ENCODE measurements around the gene ARL5A. TPM values are rescaled to one million over a fixed set of nuclear protein-coding genes. Genes with fewer than 3 reads are reported as not detected.
"Not testable (repeated sequence)": the region's sequence is repeated elsewhere in the genome, so short reads cannot be mapped to it uniquely, and the experiment has no call there.

The ARL5A gene
- polyA plus RNA-seq, 1 donor from 2014 or later = 70.7 TPM

- not testable (repeated sequence) for H3K4me1 Mint-ChIP-seq, H3K27ac Mint-ChIP-seq, H3K4me3 Mint-ChIP-seq, H3K36me3 Mint-ChIP-seq, H3K27me3 Mint-ChIP-seq, H3K9me3 Mint-ChIP-seq
These were observed 33.8 kb downstream of the ARL5A start for GRCh38 chr2:151794422-151794821.

GRCh38 chr2:151793123-151793522, 35.1 kb downstream of the ARL5A start:
- peaks cover 5% of the 10 kb centered on the region for H3K36me3 Mint-ChIP-seq
- no peaks in the 10 kb centered on the region for H3K9me3 Mint-ChIP-seq
- no peak overlapping the region for H3K4me3 Mint-ChIP-seq
- peaks cover 6 to 11% (median 6%) of the 10 kb centered on the region in 3 donors for H3K4me1 Mint-ChIP-seq
- no peaks in the 10 kb centered on the region for H3K27me3 Mint-ChIP-seq
- no peak overlapping the region for H3K27ac Mint-ChIP-seq

DNA sequence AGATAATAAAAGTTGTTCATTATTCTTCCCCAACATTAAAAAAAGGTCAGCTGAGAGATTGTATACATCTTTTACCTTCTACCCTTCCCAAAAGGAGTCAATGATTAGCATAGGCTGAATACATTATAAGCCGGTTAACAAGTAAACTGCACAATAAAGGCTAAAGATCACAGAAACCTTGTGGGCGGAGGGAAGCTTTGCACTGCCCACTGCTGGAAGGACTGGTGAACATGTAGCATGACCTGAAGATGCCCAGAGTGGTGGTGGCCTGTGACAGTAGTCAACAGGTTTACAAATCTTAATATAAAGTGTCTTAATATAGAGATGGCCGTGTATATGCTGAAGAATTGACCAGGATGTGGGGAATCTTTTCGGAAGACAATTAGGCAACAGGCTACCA, 35.6 kb downstream of the ARL5A start:
- Mint-ChIP-seq H3K4me1 (peaks cover 6 to 14% (median 9%) of the 10 kb centered on the region in 3 donors), H3K36me3 (peaks cover 5% of the 10 kb centered on the region), H3K27ac (no peak overlapping the region), H3K9me3 (no peaks in the 10 kb centered on the region), H3K27me3 (no peaks in the 10 kb centered on the region), H3K4me3 (no peak overlapping the region)

DNA sequence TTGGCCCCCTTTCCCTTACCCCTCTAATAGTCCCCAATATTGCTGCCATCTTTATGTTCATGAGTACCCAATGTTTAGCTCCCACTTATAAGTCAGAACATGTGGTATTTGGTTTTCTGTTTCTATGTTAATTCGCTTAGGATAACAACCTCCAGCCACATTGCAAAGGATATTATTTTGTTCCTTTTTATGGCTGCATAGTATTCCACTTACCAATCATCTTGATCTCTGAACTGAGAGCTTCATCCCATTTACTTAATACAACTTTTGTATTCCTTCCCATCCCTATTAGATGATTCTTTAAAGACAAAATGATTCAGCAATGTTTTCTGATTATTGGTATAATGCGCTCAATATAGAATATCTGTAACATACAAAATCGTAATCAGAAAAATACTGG, 36.7 kb downstream of the ARL5A start:
- H3K27ac Mint-ChIP-seq = no peak overlapping the region
- peaks cover 5% of the 10 kb centered on the region for H3K36me3 Mint-ChIP-seq
- H3K4me3 Mint-ChIP-seq = no peak overlapping the region
- peaks cover 0 to 12% (median 11%) of the 10 kb centered on the region in 3 donors for H3K4me1 Mint-ChIP-seq
- no peaks in the 10 kb centered on the region for H3K27me3 Mint-ChIP-seq
- no peaks in the 10 kb centered on the region for H3K9me3 Mint-ChIP-seq

- Mint-ChIP-seq H3K36me3 (peaks cover 4% of the 10 kb centered on the region), H3K27me3 (no peaks in the 10 kb centered on the region), H3K9me3 (no peaks in the 10 kb centered on the region), H3K4me1 (peaks cover 0 to 18% (median 16%) of the 10 kb centered on the region in 3 donors), H3K27ac (peak overlapping the region in 1 of 3 donors; percentile 74), H3K4me3 (no peak overlapping the region)
These were observed 37.5 kb downstream of the ARL5A start for GRCh38 chr2:151790689-151791088.

- Mint-ChIP-seq H3K4me1 (peaks cover 2 to 18% (median 16%) of the 10 kb centered on the region in 3 donors), H3K27ac (peak overlapping the region in 2 of 3 donors; percentile 16 to 42)
These were observed 39.0 kb downstream of the ARL5A start for GRCh38 chr2:151789055-151789834.

DNA sequence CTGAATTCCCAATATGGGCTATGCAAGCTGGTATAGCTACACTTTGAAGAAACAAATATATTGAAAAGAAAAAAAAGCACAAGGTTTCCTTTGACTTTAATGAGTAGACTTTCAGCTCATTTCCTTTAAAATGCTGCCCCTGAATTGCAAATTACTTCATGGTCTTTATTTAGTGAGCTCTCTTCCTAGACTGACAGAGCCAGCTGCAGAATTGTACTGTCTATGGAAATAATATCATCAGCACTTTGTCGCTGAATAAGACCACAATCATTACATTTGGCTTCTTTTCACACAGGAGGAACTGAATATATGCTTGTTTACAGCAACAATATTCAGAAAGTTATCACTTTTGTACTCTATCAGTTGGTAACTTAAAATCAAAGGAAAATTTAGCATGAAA, 41.7 kb downstream of the ARL5A start:
- Mint-ChIP-seq H3K4me1 (peaks cover 2 to 18% (median 18%) of the 10 kb centered on the region in 3 donors), H3K9me3 (no peaks in the 10 kb centered on the region), H3K36me3 (peaks cover 5% of the 10 kb centered on the region), H3K4me3 (no peak overlapping the region), H3K27me3 (no peaks in the 10 kb centered on the region), H3K27ac (no peak overlapping the region)

More at GRCh38 chr2:151789055-151789834, 39.0 kb downstream of the ARL5A start:
- Mint-ChIP-seq H3K27me3 (no peaks in the 10 kb centered on the region), H3K36me3 (peaks cover 4% of the 10 kb centered on the region), H3K4me3 (no peak overlapping the region), H3K9me3 (no peaks in the 10 kb centered on the region)

DNA sequence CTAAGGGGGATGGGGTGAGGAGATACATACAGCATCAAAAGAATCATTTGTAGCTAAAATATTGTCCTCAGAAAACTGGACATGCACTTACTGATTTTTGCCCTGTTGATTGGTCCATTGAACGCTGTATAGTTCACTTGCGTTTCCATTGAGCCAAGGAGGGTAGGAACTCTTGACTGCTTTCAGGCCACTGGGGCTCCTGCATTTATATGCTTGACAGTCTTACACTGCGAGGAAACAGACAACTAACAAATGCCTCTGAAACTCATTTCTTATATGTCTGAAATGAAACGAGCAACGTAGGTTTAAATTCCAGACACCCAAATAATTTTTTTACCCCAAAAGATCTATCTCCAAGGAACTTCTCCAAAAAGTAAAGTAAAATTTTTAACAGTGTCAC, 42.1 kb downstream of the ARL5A start:
- peaks cover 2 to 18% (median 17%) of the 10 kb centered on the region in 3 donors for H3K4me1 Mint-ChIP-seq
- no peaks in the 10 kb centered on the region for H3K27me3 Mint-ChIP-seq
- H3K9me3 Mint-ChIP-seq = no peaks in the 10 kb centered on the region
- no peak overlapping the region for H3K27ac Mint-ChIP-seq
- no peak overlapping the region for H3K4me3 Mint-ChIP-seq
- peaks cover 5% of the 10 kb centered on the region for H3K36me3 Mint-ChIP-seq

DNA sequence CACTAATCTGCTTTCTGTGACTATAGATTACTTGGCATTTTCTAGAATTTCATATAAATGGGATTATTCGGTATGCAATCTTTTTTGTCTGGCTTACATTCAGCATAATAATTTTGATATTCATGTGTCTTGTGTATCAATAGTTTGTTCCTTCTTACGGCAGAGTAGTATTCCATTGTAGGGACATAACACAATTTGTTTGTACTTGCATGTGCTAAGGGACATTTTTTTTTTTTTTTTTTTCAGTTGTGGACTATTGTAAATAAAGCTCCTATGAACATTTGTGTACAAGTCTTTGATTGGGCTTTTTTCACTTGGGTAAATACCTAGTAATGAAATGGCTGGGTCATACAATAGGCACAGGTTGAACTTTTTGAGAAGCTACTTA, 45.1 kb downstream of the ARL5A start:
- Mint-ChIP-seq H3K4me3 (no peak overlapping the region), H3K27ac (no peak overlapping the region), H3K36me3 (peaks cover 13% of the 10 kb centered on the region), H3K4me1 (peaks cover 2 to 12% (median 12%) of the 10 kb centered on the region in 3 donors), H3K27me3 (no peaks in the 10 kb centered on the region), H3K9me3 (peaks cover 0 to 2% (median 0%) of the 10 kb centered on the region in 3 donors)

DNA sequence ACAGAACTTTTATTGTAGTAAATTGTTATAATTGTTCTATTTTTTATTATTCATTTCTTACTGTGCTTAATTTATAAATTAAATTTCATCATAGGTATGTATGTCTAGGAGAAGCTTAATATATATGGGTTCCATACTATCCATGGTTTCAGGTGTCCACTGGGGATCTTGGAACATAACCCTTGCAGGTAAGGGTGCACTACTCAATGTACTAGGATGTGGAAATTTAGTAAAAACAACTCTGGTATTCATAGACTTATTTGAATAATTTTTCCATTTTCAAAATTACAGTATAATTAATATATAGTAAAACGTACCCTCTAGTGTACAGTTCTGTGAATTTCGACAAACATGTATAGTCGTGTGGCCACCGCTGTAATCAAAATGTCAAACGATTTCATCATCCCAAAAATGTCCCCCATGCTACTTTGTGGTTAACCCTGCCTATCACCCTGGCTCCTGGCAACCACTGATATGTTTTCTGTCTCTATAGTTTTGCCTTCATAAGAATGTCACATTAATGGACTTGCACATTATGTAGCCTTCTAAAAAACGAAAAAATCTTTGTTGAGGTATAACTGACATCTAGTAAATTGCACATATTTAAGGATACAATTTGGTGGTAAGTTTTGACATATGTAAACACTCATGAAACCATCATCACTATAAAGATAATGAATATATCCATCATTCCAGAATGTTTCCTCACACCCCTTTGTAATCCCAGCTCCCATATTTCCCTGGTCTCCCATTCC, 45.7 kb downstream of the ARL5A start:
- H3K4me3 Mint-ChIP-seq = no peak overlapping the region
- H3K36me3 Mint-ChIP-seq = peaks cover 16% of the 10 kb centered on the region
- no peaks in the 10 kb centered on the region for H3K27me3 Mint-ChIP-seq
- H3K27ac Mint-ChIP-seq = no peak overlapping the region
- peaks cover 0 to 2% (median 0%) of the 10 kb centered on the region in 3 donors for H3K9me3 Mint-ChIP-seq
- H3K4me1 Mint-ChIP-seq = peaks cover 2 to 9% (median 8%) of the 10 kb centered on the region in 3 donors

DNA sequence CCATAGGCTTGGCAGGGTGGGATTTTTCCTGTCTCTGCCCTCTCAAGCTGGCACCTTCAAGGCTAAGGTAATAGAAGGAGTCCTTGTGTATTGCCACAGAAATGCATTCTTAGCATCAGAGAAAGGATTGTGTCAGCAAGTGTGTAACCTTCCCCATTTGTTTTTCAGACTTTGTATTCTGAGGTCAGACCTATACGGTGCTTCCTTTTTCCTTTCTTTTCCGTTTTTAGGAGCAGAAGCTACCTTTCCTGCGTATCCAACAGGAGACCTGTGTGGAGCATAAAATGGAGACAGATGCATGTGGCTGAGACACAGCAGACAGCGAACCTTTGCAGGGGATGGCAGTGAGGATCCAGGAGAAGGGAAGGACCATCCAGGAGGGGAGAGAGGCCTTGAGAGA, 46.6 kb downstream of the ARL5A start:
- peak overlapping the region in 1 of 3 donors; percentile 53 for H3K27ac Mint-ChIP-seq
- no peak overlapping the region for H3K4me3 Mint-ChIP-seq
- no peaks in the 10 kb centered on the region for H3K27me3 Mint-ChIP-seq
- H3K4me1 Mint-ChIP-seq = peaks cover 6 to 11% (median 10%) of the 10 kb centered on the region in 3 donors
- peaks cover 22% of the 10 kb centered on the region for H3K36me3 Mint-ChIP-seq
- peaks cover 0 to 4% (median 2%) of the 10 kb centered on the region in 3 donors for H3K9me3 Mint-ChIP-seq

GRCh38 chr2:151780938-151781337, 47.3 kb downstream of the ARL5A start:
- H3K27me3 Mint-ChIP-seq = no peaks in the 10 kb centered on the region

DNA sequence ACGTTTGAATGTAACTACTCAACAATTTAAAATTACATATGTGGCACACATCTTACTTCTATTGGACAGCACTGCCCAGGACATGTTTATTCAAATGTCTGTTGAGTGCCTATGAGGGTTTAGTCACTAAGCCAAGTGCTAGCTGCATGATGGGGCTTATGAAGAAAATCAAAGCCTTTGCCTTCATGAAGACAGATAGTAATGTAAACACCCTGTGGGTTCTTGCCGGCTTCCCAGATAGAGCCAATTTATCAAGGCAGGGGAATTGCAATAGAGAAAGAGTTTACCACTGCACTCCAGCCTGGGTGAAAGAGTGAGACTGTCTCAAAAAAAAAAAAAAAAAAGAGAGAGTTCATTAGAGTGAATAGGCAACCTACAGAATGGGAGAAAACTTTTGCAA, 50.3 kb downstream of the ARL5A start:
- Mint-ChIP-seq H3K4me1 (peaks cover 20 to 26% (median 23%) of the 10 kb centered on the region in 3 donors), H3K27ac (peak overlapping the region in 2 of 3 donors; percentile 50 to 71), H3K4me3 (peak overlapping the region in 1 of 4 donors; percentile 34), H3K27me3 (no peaks in the 10 kb centered on the region), H3K9me3 (peaks cover 0 to 4% (median 2%) of the 10 kb centered on the region in 3 donors), H3K36me3 (peaks cover 24% of the 10 kb centered on the region)

More at GRCh38 chr2:151780938-151781337, 47.3 kb downstream of the ARL5A start:
- Mint-ChIP-seq H3K4me1 (peaks cover 4 to 6% (median 4%) of the 10 kb centered on the region in 3 donors), H3K27ac (no peak overlapping the region), H3K4me3 (no peak overlapping the region), H3K9me3 (peaks cover 0 to 4% (median 2%) of the 10 kb centered on the region in 3 donors), H3K36me3 (peaks cover 22% of the 10 kb centered on the region)

GRCh38 chr2:151777487-151777886, 50.7 kb downstream of the ARL5A start:
- peaks cover 0 to 4% (median 2%) of the 10 kb centered on the region in 3 donors for H3K9me3 Mint-ChIP-seq
- H3K36me3 Mint-ChIP-seq = peaks cover 24% of the 10 kb centered on the region
- H3K4me3 Mint-ChIP-seq = peak overlapping the region in 1 of 4 donors; percentile 56
- H3K4me1 Mint-ChIP-seq = peaks cover 22 to 31% (median 24%) of the 10 kb centered on the region in 3 donors
- peak overlapping the region in 1 of 3 donors; percentile 20 for H3K27ac Mint-ChIP-seq
- no peaks in the 10 kb centered on the region for H3K27me3 Mint-ChIP-seq

DNA sequence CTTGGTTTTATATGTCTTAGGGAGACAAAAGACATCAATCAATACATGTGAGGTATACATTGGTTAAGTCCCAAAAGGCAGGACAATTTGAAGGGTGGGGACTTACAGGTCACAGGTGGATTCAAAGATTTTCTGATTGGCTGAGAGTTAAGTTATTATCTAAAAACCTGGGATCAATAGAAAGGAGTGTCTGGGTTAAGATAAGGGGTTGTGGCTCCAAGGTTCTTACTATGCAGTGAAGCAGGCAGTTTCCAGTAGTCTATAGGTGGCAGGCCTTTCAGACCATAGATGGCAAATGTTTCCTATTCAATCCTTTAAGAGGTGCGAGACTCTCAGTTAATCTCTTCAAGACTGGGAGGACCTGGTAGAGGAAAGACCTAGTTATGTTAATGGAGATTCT, 51.9 kb downstream of the ARL5A start:
- peaks cover 27% of the 10 kb centered on the region for H3K36me3 Mint-ChIP-seq
- peaks cover 33 to 39% (median 34%) of the 10 kb centered on the region in 3 donors for H3K4me1 Mint-ChIP-seq
- peak overlapping the region in 1 of 4 donors; percentile 25 for H3K4me3 Mint-ChIP-seq
- H3K27me3 Mint-ChIP-seq = no peaks in the 10 kb centered on the region
- peak overlapping the region in 2 of 3 donors; percentile 20 to 60 for H3K27ac Mint-ChIP-seq
- peaks cover 0 to 4% (median 2%) of the 10 kb centered on the region in 3 donors for H3K9me3 Mint-ChIP-seq
